Liver (tissue), 3 donors: ENCODE measurements around the gene FRA10AC1.

Experiments
- ATF3 ChIP-seq: IDR thresholded peaks from 2 replicates; pipeline ENCODE4 v1.6.1; 2016; ENCODE audit warnings: antibody characterized with exemption
- CTCF ChIP-seq: fragments of 150-350 bp; IDR thresholded peaks from 2 replicates; pipeline ENCODE4 v1.5.1; 2017; ENCODE audit warnings: improper control_type of control experiment, low read depth, low read length; ENCODE audit not compliant: missing input control
- EGR1 ChIP-seq, 2 donors: IDR thresholded peaks; 2 replicates each; pipeline ENCODE4 v1.6.1; 2016 to 2018; ENCODE audit warnings: antibody characterized with exemption in 2 of 2, low read depth in 2 of 2
- FOXA1 ChIP-seq: IDR thresholded peaks from 2 replicates; pipeline ENCODE4 v1.6.1; 2016; ENCODE audit warnings: antibody characterized with exemption
- JUND ChIP-seq, 2 donors: IDR thresholded peaks; 2 replicates each; pipeline ENCODE4 v1.6.1; 2016; ENCODE audit warnings: antibody characterized with exemption in 2 of 2
- RAD21 ChIP-seq, 2 donors: IDR thresholded peaks; 2 replicates each; pipeline ENCODE4 v1.6.1; 2016; ENCODE audit warnings: antibody characterized with exemption in 2 of 2, mild to moderate bottlenecking in 2 of 2
- SP1 ChIP-seq: IDR thresholded peaks from 2 replicates; pipeline ENCODE4 v1.6.1; 2018; ENCODE audit warnings: antibody characterized with exemption, mild to moderate bottlenecking
- YY1 ChIP-seq: IDR thresholded peaks from 2 replicates; pipeline ENCODE4 v1.6.1; 2016; ENCODE audit warnings: antibody characterized with exemption, mild to moderate bottlenecking
- TF ChIP-seq, protein P1 (sequence below): IDR thresholded peaks from 2 replicates; pipeline ENCODE4 v1.6.1; 2016; ENCODE audit warnings: antibody characterized with exemption
- TF ChIP-seq, protein P2 (sequence below): IDR thresholded peaks from 2 replicates; pipeline ENCODE4 v1.6.1; 2016; ENCODE audit warnings: antibody characterized with exemption, mild to moderate bottlenecking
- donor health status: healthy.
- donor health status: healthy.

GRCh38 chr10:93723153-93723552 lies 20.8 kb upstream of the FRA10AC1 start:
- no peak for TF ChIP-seq CTCF
- no peak for TF ChIP-seq JUND (IDR thresholded peaks at IDR 0.05)
- TF ChIP-seq, protein P1, sequence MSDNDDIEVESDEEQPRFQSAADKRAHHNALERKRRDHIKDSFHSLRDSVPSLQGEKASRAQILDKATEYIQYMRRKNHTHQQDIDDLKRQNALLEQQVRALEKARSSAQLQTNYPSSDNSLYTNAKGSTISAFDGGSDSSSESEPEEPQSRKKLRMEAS: no peak
- TF ChIP-seq, protein P2, sequence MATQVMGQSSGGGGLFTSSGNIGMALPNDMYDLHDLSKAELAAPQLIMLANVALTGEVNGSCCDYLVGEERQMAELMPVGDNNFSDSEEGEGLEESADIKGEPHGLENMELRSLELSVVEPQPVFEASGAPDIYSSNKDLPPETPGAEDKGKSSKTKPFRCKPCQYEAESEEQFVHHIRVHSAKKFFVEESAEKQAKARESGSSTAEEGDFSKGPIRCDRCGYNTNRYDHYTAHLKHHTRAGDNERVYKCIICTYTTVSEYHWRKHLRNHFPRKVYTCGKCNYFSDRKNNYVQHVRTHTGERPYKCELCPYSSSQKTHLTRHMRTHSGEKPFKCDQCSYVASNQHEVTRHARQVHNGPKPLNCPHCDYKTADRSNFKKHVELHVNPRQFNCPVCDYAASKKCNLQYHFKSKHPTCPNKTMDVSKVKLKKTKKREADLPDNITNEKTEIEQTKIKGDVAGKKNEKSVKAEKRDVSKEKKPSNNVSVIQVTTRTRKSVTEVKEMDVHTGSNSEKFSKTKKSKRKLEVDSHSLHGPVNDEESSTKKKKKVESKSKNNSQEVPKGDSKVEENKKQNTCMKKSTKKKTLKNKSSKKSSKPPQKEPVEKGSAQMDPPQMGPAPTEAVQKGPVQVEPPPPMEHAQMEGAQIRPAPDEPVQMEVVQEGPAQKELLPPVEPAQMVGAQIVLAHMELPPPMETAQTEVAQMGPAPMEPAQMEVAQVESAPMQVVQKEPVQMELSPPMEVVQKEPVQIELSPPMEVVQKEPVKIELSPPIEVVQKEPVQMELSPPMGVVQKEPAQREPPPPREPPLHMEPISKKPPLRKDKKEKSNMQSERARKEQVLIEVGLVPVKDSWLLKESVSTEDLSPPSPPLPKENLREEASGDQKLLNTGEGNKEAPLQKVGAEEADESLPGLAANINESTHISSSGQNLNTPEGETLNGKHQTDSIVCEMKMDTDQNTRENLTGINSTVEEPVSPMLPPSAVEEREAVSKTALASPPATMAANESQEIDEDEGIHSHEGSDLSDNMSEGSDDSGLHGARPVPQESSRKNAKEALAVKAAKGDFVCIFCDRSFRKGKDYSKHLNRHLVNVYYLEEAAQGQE: no peak
- TF ChIP-seq ATF3: no peak
- TF ChIP-seq SP1: no peak
- no peak for TF ChIP-seq YY1
- no peak for TF ChIP-seq RAD21 (IDR thresholded peaks at IDR 0.05)
- TF ChIP-seq FOXA1: no peak
- no peak for TF ChIP-seq EGR1 (IDR thresholded peaks at IDR 0.05; ENCODE audit: low read depth in 2 of 2)
